IMR-90 (cell line): ENCODE measurements around the gene YTHDC2. TPM values are rescaled to one million over a fixed set of nuclear protein-coding genes. Genes with fewer than 3 reads are reported as not detected.

ENCODE experiments used
- ATAC-seq: fragments of 200-7000 bp; cut with Tn5 transposase; 2 replicates; pipeline ENCODE4 v1.9.1; 2020; ENCODE audit warnings: low read depth, mild to moderate bottlenecking, moderate library complexity
- BruUV-seq: library from RNA; stranded (reverse); fragments of 400-500 nt; replicated peaks from 2 replicates; lab custom pipeline; 2021; lab: Mats Ljungman, UMichigan
- CTCF ChIA-PET: fragments of 300-600 bp; formaldehyde crosslinking; extraction: SDS; loops from one replicate; lab custom pipeline; 2021; ENCODE audit warnings: antibody characterized with exemption; lab: Yijun Ruan, JAX
- POLR2A ChIA-PET: fragments of 300-600 bp; sonication (Branson Sonifier 250); formaldehyde crosslinking; loops from one replicate; lab custom pipeline; 2022; ENCODE audit warnings: antibody characterized with exemption; ENCODE audit not compliant: unreplicated experiment; lab: Charles Lee
- DNase-seq: peaks from one replicate; pipeline ENCODE4 v3.0.0; 2013
- H2AFZ ChIP-seq: replicated peaks from 2 replicates; pipeline ENCODE3; 2013; ENCODE audit warnings: low read length, mild to moderate bottlenecking; ENCODE audit not compliant: poor library complexity
- H2AK5ac ChIP-seq: 2 replicates; pipeline ENCODE4 v1.6.1; 2013; ENCODE audit warnings: low read depth, low read length, inconsistent platforms
- H2AK9ac ChIP-seq: replicated peaks from 2 replicates; pipeline ENCODE3; 2013; ENCODE audit warnings: mild to moderate bottlenecking, low read depth, low read length, moderate library complexity; ENCODE audit not compliant: poor library complexity
- H2BK120ac ChIP-seq: 2 replicates; pipeline ENCODE4 v1.6.1; 2013; ENCODE audit warnings: low read depth, low read length, inconsistent platforms
- H2BK15ac ChIP-seq: 3 replicates; pipeline ENCODE4 v1.6.1; 2013; ENCODE audit warnings: low read depth, low read length, inconsistent platforms
- H2BK20ac ChIP-seq: 2 replicates; pipeline ENCODE4 v1.6.1; 2013; ENCODE audit warnings: low read depth, mild to moderate bottlenecking, inconsistent platforms, low read length, moderate library complexity
- H2BK5ac ChIP-seq: 2 replicates; pipeline ENCODE4 v1.6.1; 2013; ENCODE audit warnings: mild to moderate bottlenecking, low read depth, low read length, inconsistent platforms; ENCODE audit not compliant: poor library complexity, severe bottlenecking
- H3K14ac ChIP-seq: replicated peaks from 2 replicates; pipeline ENCODE4 v1.6.1; 2013; ENCODE audit warnings: low read depth, low read length, inconsistent platforms
- H3K18ac ChIP-seq: 2 replicates; pipeline ENCODE4 v1.6.1; 2013; ENCODE audit warnings: low read depth, low read length, control low read depth
- H3K23ac ChIP-seq: 2 replicates; pipeline ENCODE4 v1.6.1; 2013; ENCODE audit warnings: low read depth, low read length, inconsistent platforms
- H3K27ac ChIP-seq: 2 replicates; pipeline ENCODE4 v1.5.1; 2013; ENCODE audit warnings: mild to moderate bottlenecking, control low read depth, low read length; ENCODE audit not compliant: insufficient read depth
- H3K27me3 ChIP-seq: 2 replicates; pipeline ENCODE4 v1.6.1; 2013; ENCODE audit warnings: low read length; ENCODE audit not compliant: control insufficient read depth, insufficient read depth
- H3K36me3 ChIP-seq: 2 replicates; pipeline ENCODE4 v1.6.1; 2013; ENCODE audit warnings: low read length, mixed read lengths; ENCODE audit not compliant: control insufficient read depth, insufficient read depth
- H3K4ac ChIP-seq: 2 replicates; pipeline ENCODE4 v1.6.1; 2013; ENCODE audit warnings: low read depth, low read length, inconsistent platforms
- H3K4me1 ChIP-seq: 2 replicates; pipeline ENCODE4 v1.6.1; 2013; ENCODE audit warnings: low read length, mixed read lengths; ENCODE audit not compliant: control insufficient read depth, insufficient read depth
- H3K4me2 ChIP-seq: 2 replicates; pipeline ENCODE4 v1.6.1; 2013; ENCODE audit warnings: low read depth, mild to moderate bottlenecking, control low read depth, low read length, moderate library complexity
- H3K4me3 ChIP-seq: 2 replicates; pipeline ENCODE4 v1.5.1; 2013; ENCODE audit warnings: low read depth, mild to moderate bottlenecking, control low read depth, low read length, moderate library complexity; ENCODE audit not compliant: insufficient read depth
- H3K56ac ChIP-seq: 2 replicates; pipeline ENCODE4 v1.6.1; 2013; ENCODE audit warnings: low read length, inconsistent platforms; ENCODE audit not compliant: insufficient read depth; ENCODE audit errors: extremely low read depth
- H3K79me1 ChIP-seq, 2 experiments: 2 replicates each; pipeline ENCODE4 v1.6.1; 2013; ENCODE audit warnings: low read length in 2 of 2, inconsistent platforms in 1 of 2, low read depth in 1 of 2
- H3K9ac ChIP-seq: 2 replicates; pipeline ENCODE4 v1.6.1; 2013; ENCODE audit warnings: low read depth, low read length, control low read depth
- H3K9me1 ChIP-seq: 2 replicates; pipeline ENCODE4 v1.6.1; 2013; ENCODE audit warnings: low read length, inconsistent platforms; ENCODE audit not compliant: insufficient read depth
- H3K9me3 ChIP-seq: 2 replicates; pipeline ENCODE4 v1.6.1; 2013; ENCODE audit warnings: low read length; ENCODE audit not compliant: control insufficient read depth, insufficient read depth
- H4K20me1 ChIP-seq: 2 replicates; pipeline ENCODE4 v1.6.1; 2013; ENCODE audit warnings: low read length, inconsistent platforms; ENCODE audit not compliant: insufficient read depth
- H4K5ac ChIP-seq: 2 replicates; pipeline ENCODE4 v1.6.1; 2013; ENCODE audit warnings: mild to moderate bottlenecking, low read depth, low read length, control low read depth
- H4K8ac ChIP-seq, 2 experiments: 2 replicates each; pipeline ENCODE4 v1.6.1; 2013; ENCODE audit warnings: low read depth in 2 of 2, low read length in 2 of 2, control low read depth in 1 of 2, inconsistent platforms in 1 of 2
- H4K91ac ChIP-seq: 2 replicates; pipeline ENCODE4 v1.6.1; 2013; ENCODE audit warnings: low read depth, low read length, inconsistent platforms; ENCODE audit not compliant: insufficient read depth
- CHD1 ChIP-seq: IDR thresholded peaks from 2 replicates; pipeline ENCODE4 v1.6.1; 2012; ENCODE audit warnings: low read depth, low read length, improper control_type of control experiment
- MXI1 ChIP-seq: IDR thresholded peaks from 2 replicates; pipeline ENCODE4 v1.6.1; 2012; ENCODE audit warnings: low read depth, mild to moderate bottlenecking, low read length, moderate library complexity, borderline replicate concordance
- RAD21 ChIP-seq: IDR thresholded peaks from 2 replicates; pipeline ENCODE4 v1.6.1; 2012; ENCODE audit warnings: low read length, improper control_type of control experiment
- SMC3 ChIP-seq: fragments of 150-350 bp; IDR thresholded peaks from 2 replicates; pipeline ENCODE4 v1.6.1; 2016; ENCODE audit warnings: low read depth, mild to moderate bottlenecking, antibody characterized with exemption, low read length, moderate library complexity
- WGBS, 2 experiments: methylation state at CpG; one replicate each; pipeline versions ENCODE4 v1.1.5 to v1.1.7; 2013; ENCODE audit warnings: missing lambda C conversion rate in 2 of 2; ENCODE audit not compliant: insufficient read length in 1 of 2; ENCODE audit errors: extremely low coverage in 2 of 2; 5-methylcytosine and 5-hydroxymethylcytosine counted together
- dilution Hi-C: fragments of 300-500 bp; cut with HindIII; formaldehyde crosslinking; loops from one replicate; pipeline ENCODE4 v1.14.3; 2018; ENCODE audit warnings: low sequenced_read_pairs; ENCODE audit not compliant: unreplicated experiment
- in situ Hi-C: fragments of 300-500 bp; cut with MboI; formaldehyde crosslinking; loops from 3 replicates; pipeline ENCODE4 v1.14.3; 2019; ENCODE audit warnings: low sequenced_read_pairs, inconsistent platforms, mixed read lengths
- intact Hi-C: fragments of 100-400 bp; cut with micrococcal nuclease; formaldehyde crosslinking; loops from 2 replicates; pipeline ENCODE4 v1.10.0; 2022
- polyA plus RNA-seq, 3 experiments: library from polyadenylated mRNA; depleted of rRNA; stranded (reverse); fragments of >200 nt; gene quantifications; 2 replicates each; pipeline ENCODE4 v1.2.3, GENCODE V29; 2012; ENCODE audit warnings: low replicate concordance in 1 of 3
- total RNA-seq: library from RNA; depleted of rRNA; stranded (reverse); fragments of >200 nt; gene quantifications from 2 replicates; pipeline ENCODE4 v1.2.3, GENCODE V29; 2012
- TF ChIP-seq, protein P1 (sequence below): fragments of 150-350 bp; IDR thresholded peaks from 2 replicates; pipeline ENCODE4 v1.6.1; 2016; ENCODE audit warnings: low read depth, mild to moderate bottlenecking, low read length, moderate library complexity, borderline replicate concordance

The YTHDC2 gene
- total and polyA plus RNA-seq, 2 of the 4 experiments (the other 2 are of a cell fraction), result 6.5 to 13.4 TPM

DNA sequence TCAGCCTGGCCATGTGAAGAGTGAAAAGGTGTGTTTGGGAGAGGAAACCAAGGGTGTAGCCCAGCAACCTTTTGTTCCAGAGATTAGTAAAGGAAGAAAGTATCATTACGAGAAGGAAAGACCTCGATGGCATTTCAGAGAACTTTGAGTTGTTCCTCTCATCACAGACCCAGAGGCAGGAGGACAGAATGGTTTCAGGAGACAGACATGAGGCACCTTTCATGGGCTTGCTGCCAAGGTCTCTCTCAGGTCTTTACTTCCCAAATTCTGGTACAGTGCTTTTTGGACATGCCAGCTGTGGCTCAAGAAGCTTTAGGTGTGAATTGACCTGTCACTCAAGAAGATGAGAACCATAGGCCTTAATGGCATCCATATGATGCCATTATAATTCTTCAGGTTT is 22.5 kb upstream of the YTHDC2 start:
- WGBS, 2 experiments, result no CpG with 5 or more reads among the region's 2 CpGs
- Histone ChIP-seq H3K4me1 (peaks cover 8% of the 10 kb centered on the region), H2BK120ac (no peak overlapping the region), H4K20me1 (no peaks in the 10 kb centered on the region), H3K27ac (no peak overlapping the region), H2BK5ac (no peak overlapping the region), H3K14ac (no peak overlapping the region), H3K9me3 (peaks cover 6% of the 10 kb centered on the region), H3K56ac (no peak overlapping the region), H3K4ac (no peak overlapping the region), H3K36me3 (no peaks in the 10 kb centered on the region), H3K9me1 (0 out of 2 replicates have a peak, but pooled peaks cover 3% of the 10 kb centered on the region), H4K8ac (no peak overlapping the region), H4K5ac (peak overlapping the region; percentile 12; the same call in 1 of the 2 replicates), H3K4me2 (no peak overlapping the region), H2AK9ac (no peak overlapping the region), H4K91ac (no peak overlapping the region), H3K4me3 (no peak overlapping the region), H2BK20ac (no peak overlapping the region), H2BK15ac (no peak overlapping the region), H3K9ac (no peak overlapping the region), H3K79me1 (peaks cover 0 to 11% of the 10 kb centered on the region in 2 experiments; a peak in 1 of 4 replicates), H3K27me3 (no peaks in the 10 kb centered on the region), H2AFZ (no peak overlapping the region), H3K18ac (no peak overlapping the region), H3K23ac (no peak overlapping the region), H2AK5ac (no peak overlapping the region)
- TF ChIP-seq RAD21 (no peak), MXI1 (no peak), CHD1 (no peak), SMC3 (no peak)
- TF ChIP-seq, protein P1, sequence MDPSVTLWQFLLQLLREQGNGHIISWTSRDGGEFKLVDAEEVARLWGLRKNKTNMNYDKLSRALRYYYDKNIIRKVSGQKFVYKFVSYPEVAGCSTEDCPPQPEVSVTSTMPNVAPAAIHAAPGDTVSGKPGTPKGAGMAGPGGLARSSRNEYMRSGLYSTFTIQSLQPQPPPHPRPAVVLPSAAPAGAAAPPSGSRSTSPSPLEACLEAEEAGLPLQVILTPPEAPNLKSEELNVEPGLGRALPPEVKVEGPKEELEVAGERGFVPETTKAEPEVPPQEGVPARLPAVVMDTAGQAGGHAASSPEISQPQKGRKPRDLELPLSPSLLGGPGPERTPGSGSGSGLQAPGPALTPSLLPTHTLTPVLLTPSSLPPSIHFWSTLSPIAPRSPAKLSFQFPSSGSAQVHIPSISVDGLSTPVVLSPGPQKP, result no peak
- ChIA-PET POLR2A (no interaction called here), CTCF (interaction anchor here (0.7 kb wide), 1 partner anchor 12 kb away, joined by 3 read pairs; no protein-coding TSS in a partner anchor)
- BruUV-seq, result no TSS peak
- no peak for ATAC-seq
- intact Hi-C loops, result no loop called here
- no peak for DNase-seq
- in situ Hi-C loops, result no loop called here
- dilution Hi-C loops, result no loop called here
